ENCODE results near the gene CEP295NL. TPM values are rescaled to one million over a fixed set of nuclear protein-coding genes. Genes with fewer than 3 reads are reported as not detected.

Gene CEP295NL
- total RNA-seq, 1 experiment from 2014 or later = 2.0 TPM

DNA sequence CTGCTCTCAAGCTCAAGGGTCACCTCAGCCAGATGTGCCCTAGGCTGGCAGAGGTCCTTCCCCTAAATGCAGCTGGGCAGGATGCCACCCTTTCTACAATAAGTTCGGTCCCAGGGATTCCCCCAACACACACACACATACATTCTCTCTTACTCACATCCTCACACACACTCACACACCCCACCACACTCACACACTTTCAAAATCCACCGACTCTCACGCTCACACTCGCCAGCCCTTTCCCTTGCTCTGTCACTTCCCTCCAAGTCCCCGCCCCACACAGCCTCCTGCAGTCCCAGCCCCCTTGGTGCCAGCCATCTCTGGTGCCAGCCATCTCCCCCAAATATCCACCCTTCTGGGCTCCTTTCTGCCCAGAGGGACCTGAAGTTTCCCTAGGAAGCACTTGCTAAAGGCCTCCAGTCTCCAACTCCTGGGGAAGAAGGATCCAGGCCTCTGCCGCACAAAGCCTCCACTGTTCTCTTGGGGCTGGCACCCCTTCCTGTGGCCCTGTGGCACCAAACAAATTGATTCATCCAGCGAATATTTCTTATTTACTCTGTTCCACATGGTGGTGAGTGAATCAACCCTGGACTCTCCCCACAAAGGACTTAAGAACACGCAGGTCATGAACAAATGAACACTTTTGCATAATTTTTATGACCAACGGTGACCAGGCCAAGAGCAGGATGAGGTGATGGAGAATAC, 58.5 kb downstream of the CEP295NL start:
- no peak overlapping the region for H3K27ac Mint-ChIP-seq (ENCODE audit: unreplicated experiment)
- H3K4me3 ChIP-seq (ENCODE audit: low read depth, low read length) = no peak overlapping the region
- H3K4me1 Mint-ChIP-seq (ENCODE audit: low read depth, unreplicated experiment) = peaks cover 5% of the 10 kb centered on the region

DNA sequence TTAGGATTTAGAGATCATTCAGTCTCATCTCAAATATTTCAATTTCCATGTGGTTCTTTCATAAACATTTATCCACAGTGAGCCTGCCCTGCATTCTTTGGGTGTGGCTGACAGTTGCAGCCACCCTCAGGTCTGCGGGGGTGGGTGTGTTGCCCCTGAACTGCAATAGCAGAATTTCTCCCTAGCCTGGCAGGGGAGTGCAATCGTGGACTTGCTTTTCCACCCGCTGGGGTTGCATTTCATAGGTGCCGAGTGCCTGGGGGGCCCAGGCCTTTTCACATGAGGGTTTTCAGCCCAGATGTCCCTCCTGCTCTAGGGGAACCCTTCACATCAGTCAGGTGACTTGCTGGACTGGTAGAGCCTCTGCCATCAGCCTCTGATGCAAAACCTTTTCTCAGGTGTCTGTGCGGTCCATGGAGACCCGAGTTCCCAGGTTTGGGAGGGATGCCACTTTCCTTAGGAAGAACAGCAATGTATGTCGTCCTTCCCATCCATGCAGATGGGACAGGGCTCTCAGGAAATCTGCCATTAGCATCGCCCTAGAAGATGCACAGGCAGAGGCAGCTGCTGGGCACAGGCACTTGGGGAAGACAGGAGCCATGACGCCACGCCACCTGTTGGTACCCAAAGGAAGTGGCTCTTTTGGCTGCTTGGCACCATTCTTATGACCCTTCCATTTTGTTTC, 60.0 kb downstream of the CEP295NL start:
- ChIA-PET CTCF (no interaction called here), POLR2A (no interaction called here)
- Mint-ChIP-seq H3K9me3 (ENCODE audit: unreplicated experiment) (no peaks in the 10 kb centered on the region), H3K27ac (ENCODE audit: unreplicated experiment) (no peak overlapping the region), H3K36me3 (ENCODE audit: insufficient read depth, unreplicated experiment) (peaks cover 28% of the 10 kb centered on the region), H3K4me1 (ENCODE audit: low read depth, unreplicated experiment) (peaks cover 16% of the 10 kb centered on the region), H3K4me3 (ENCODE audit: unreplicated experiment) (no peak overlapping the region), H3K27me3 (ENCODE audit: insufficient read depth, unreplicated experiment) (no peaks in the 10 kb centered on the region)
- H3K27me3 ChIP-seq (replicated peaks; ENCODE audit: control insufficient read depth, insufficient read depth, low read length) = no peaks in the 10 kb centered on the region
- intact Hi-C loops (cut with micrococcal nuclease; ENCODE audit: unreplicated experiment) = no loop called here
- DNase-seq = peak in 1 of 2 experiments; percentile 28
- H3K4me1 ChIP-seq = peaks cover 28% of the 10 kb centered on the region
- H3K9me3 ChIP-seq = no peaks in the 10 kb centered on the region
- H3K4me3 ChIP-seq (ENCODE audit: low read depth, low read length) = no peak overlapping the region
- no peaks in the 10 kb centered on the region for H3K36me3 ChIP-seq (ENCODE audit: control insufficient read depth, insufficient read depth, low read length)
- peak; percentile 10 to 53 for TF ChIP-seq CTCF (IDR thresholded peaks at IDR 0.05; ENCODE audit: insufficient read depth in 1 of 2, low read depth in 1 of 2, low read length in 1 of 2, severe bottlenecking in 1 of 2, unreplicated experiment in 1 of 2)
- BruUV-seq (replicated peaks) = no TSS peak

More for the DNA sequence above, 58.5 kb downstream of the CEP295NL start:
- no peaks in the 10 kb centered on the region for H3K36me3 ChIP-seq (ENCODE audit: control insufficient read depth, insufficient read depth, low read length)
- H3K9me3 Mint-ChIP-seq (ENCODE audit: unreplicated experiment) = no peaks in the 10 kb centered on the region
- no TSS peak for BruUV-seq (replicated peaks)
- DNase-seq = no peak
- no peak for TF ChIP-seq CTCF (IDR thresholded peaks at IDR 0.05; ENCODE audit: insufficient read depth in 1 of 2, low read depth in 1 of 2, low read length in 1 of 2, severe bottlenecking in 1 of 2, unreplicated experiment in 1 of 2)
- H3K9me3 ChIP-seq = no peaks in the 10 kb centered on the region
- peaks cover 19% of the 10 kb centered on the region for H3K36me3 Mint-ChIP-seq (ENCODE audit: insufficient read depth, unreplicated experiment)
- peaks cover 20% of the 10 kb centered on the region for H3K4me1 ChIP-seq
- intact Hi-C loops (cut with micrococcal nuclease; ENCODE audit: unreplicated experiment) = no loop called here
- H3K27me3 Mint-ChIP-seq (ENCODE audit: insufficient read depth, unreplicated experiment) = no peaks in the 10 kb centered on the region
- ChIA-PET POLR2A (interaction anchor here (0.7 kb wide), 1 partner anchor 12 kb away, joined by 6 read pairs; no protein-coding TSS in a partner anchor), CTCF (no interaction called here)
- no peak overlapping the region for H3K4me3 Mint-ChIP-seq (ENCODE audit: unreplicated experiment)
- no peaks in the 10 kb centered on the region for H3K27me3 ChIP-seq (replicated peaks; ENCODE audit: control insufficient read depth, insufficient read depth, low read length)

DNA sequence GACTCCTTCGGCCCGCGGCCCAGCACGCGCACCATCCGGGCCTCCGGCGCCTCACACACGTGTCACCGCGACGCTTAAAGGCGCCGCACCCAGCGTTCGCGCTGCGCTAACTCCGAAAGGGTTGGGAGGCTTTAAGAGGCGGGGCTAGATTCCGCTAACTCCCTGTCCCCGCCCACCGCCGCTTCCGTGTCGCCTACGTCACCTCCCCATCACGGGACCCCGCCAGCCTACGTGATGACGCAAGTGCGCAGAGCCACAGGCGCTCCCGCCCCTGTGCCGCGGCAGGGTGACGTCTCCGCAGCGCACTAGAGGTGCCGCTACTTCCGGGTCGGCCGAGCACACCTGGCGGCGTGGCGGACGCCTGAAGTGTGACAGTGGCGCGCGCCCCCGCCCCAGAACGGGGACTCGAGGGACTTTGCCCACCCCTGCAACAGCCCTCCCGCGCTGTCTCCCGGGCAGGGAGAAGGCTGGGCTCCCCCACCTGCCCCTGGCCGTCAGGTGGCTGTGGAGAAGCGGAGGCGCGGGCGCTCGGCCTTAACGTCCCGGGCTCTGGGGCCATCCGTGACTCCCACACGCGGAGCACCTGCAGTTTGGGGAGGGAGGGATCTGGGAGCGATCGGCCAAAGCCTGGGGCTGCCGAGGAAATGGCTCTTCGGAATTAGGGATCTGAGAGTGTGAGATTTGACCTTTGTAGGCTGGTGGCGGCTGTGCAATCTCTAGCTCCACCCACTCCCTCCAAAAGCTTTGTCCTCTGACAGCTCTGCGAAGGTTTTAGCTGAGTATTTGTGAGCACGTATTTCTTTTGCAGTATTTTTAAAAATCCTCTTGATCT, 62.0 kb downstream of the CEP295NL start, which contains the start of gene USP36:
Gene USP36 (minus strand): TSS at position 35 of the 832 bp plus-strand sequence. CDS start 4,451 bp downstream, outside the sequence.
- peak in 1 of 2 experiments; percentile 13 for TF ChIP-seq CTCF (IDR thresholded peaks at IDR 0.05; ENCODE audit: insufficient read depth in 1 of 2, low read depth in 1 of 2, low read length in 1 of 2, severe bottlenecking in 1 of 2, unreplicated experiment in 1 of 2)
- CTCF ChIA-PET = interaction anchor here (0.6 to 0.9 kb wide), 4 partner anchors 10 to 185 kb away, joined by 3 to 7 read pairs (median 4); no protein-coding TSS in a partner anchor
- intact Hi-C loops (cut with micrococcal nuclease; ENCODE audit: unreplicated experiment) = loop anchor here (1.0 kb wide), 1 partner anchor 42 kb away; no protein-coding TSS in a partner anchor

More for the DNA sequence above, 62.0 kb downstream of the CEP295NL start, which contains the start of gene USP36:
- H3K27ac Mint-ChIP-seq (ENCODE audit: unreplicated experiment) = peak within 1 kb of the TSS; percentile 83
- peaks cover 28% of the 10 kb centered on the region for H3K4me1 ChIP-seq
- H3K9me3 ChIP-seq = no peaks in the 10 kb centered on the region
- H3K4me3 ChIP-seq (ENCODE audit: low read depth, low read length) = peak within 1 kb of the TSS; percentile 66
- no peaks in the 10 kb centered on the region for H3K27me3 ChIP-seq (replicated peaks; ENCODE audit: control insufficient read depth, insufficient read depth, low read length)
- POLR2A ChIA-PET = interaction anchor here (0.6 to 1.0 kb wide), 9 partner anchors 12 to 329 kb away, joined by 3 to 5 read pairs (median 3); no protein-coding TSS in a partner anchor
- peaks cover 16% of the 10 kb centered on the region for H3K4me1 Mint-ChIP-seq (ENCODE audit: low read depth, unreplicated experiment)
- H3K9me3 Mint-ChIP-seq (ENCODE audit: unreplicated experiment) = no peaks in the 10 kb centered on the region
- peaks cover 45% of the 10 kb centered on the region for H3K36me3 Mint-ChIP-seq (ENCODE audit: insufficient read depth, unreplicated experiment)
- peaks cover 3% of the 10 kb centered on the region for H3K36me3 ChIP-seq (ENCODE audit: control insufficient read depth, insufficient read depth, low read length)
- BruUV-seq (replicated peaks) = no TSS peak
- DNase-seq = peak; percentile 100
- no peaks in the 10 kb centered on the region for H3K27me3 Mint-ChIP-seq (ENCODE audit: insufficient read depth, unreplicated experiment)
- peak within 1 kb of the TSS; percentile 87 for H3K4me3 Mint-ChIP-seq (ENCODE audit: unreplicated experiment)
